HFFc6 (cell line): Measurements from ENCODE around the gene RNF208. TPM values are rescaled to one million over a fixed set of nuclear protein-coding genes. Genes with fewer than 3 reads are reported as not detected.

Source experiments
- DNase-seq: peaks from one replicate; pipeline ENCODE4 v3.0.0-alpha.2; 2018
- H3K27ac Mint-ChIP-seq: 2 replicates; pipeline ENCODE4 v1.8.0; 2020; ENCODE audit warnings: mild to moderate bottlenecking, mixed read lengths
- H3K27me3 Mint-ChIP-seq: 2 replicates; pipeline ENCODE4 v1.8.0; 2021; ENCODE audit warnings: mild to moderate bottlenecking, moderate library complexity, mixed read lengths; ENCODE audit not compliant: insufficient read depth
- H3K36me3 Mint-ChIP-seq: 2 replicates; pipeline ENCODE4 v1.8.0; 2021; ENCODE audit warnings: low read depth, mixed read lengths
- H3K4me1 Mint-ChIP-seq: 2 replicates; pipeline ENCODE4 v1.8.0; 2020; ENCODE audit warnings: low read depth, mixed read lengths
- H3K4me3 Mint-ChIP-seq: 2 replicates; pipeline ENCODE4 v1.8.0; 2020; ENCODE audit warnings: mild to moderate bottlenecking, moderate library complexity, mixed read lengths
- H3K9me3 Mint-ChIP-seq: 2 replicates; pipeline ENCODE4 v1.8.0; 2020; ENCODE audit warnings: mild to moderate bottlenecking, mixed read lengths
- CTCF ChIP-seq: fragments of 200-600 bp; sonication (generic); IDR thresholded peaks from 2 replicates; pipeline ENCODE4 v1.5.0; 2021; ENCODE audit warnings: antibody characterized with exemption, mild to moderate bottlenecking
- total RNA-seq, 6 experiments: library from RNA; stranded (reverse); fragmentation: NEBNext Ultra II Directional; extraction: Animal tissue kit (Norgen Biotek cat#: 25700); gene quantifications; 2 replicates in 1 of 6; 3 replicates in 5 of 6; pipeline ENCODE4 v1.2.3, GENCODE V29; 2021

Gene RNF208
- total RNA-seq, 6 experiments from 2014 or later = 2.5 to 3.8 (median 3.4) TPM

GRCh38 chr9:137171149-137171900 lies 50.7 kb downstream of the RNF208 start:
- Mint-ChIP-seq H3K9me3 (no peaks in the 10 kb centered on the region), H3K27ac (no peak overlapping the region), H3K36me3 (no peaks in the 10 kb centered on the region), H3K4me1 (no peaks in the 10 kb centered on the region), H3K4me3 (no peak overlapping the region), H3K27me3 (peaks cover 12% of the 10 kb centered on the region)
- TF ChIP-seq CTCF = no peak
- DNase-seq = no peak

- Mint-ChIP-seq H3K4me1 (no peaks in the 10 kb centered on the region), H3K36me3 (no peaks in the 10 kb centered on the region), H3K4me3 (no peak overlapping the region), H3K27me3 (peaks cover 12% of the 10 kb centered on the region), H3K27ac (no peak overlapping the region), H3K9me3 (no peaks in the 10 kb centered on the region)
- no peak for TF ChIP-seq CTCF
- no peak for DNase-seq
Observed at GRCh38 chr9:137170486-137171148, 51.4 kb downstream of the RNF208 start.

Other genes with a start within 250 kb of the RNF208 start
- not detected for gene PTGDS, start 244.7 kb downstream of the RNF208 start, total RNA-seq
- not detected for gene LCNL1, start 239.2 kb downstream of the RNF208 start, total RNA-seq
- 10 to 100 TPM; 26.0 to 42.6 (median 29.0) TPM for gene PAXX, start 229.8 kb downstream of the RNF208 start, total RNA-seq
- gene CLIC3, start 225.7 kb downstream of the RNF208 start, total RNA-seq = 10 to 100 TPM in 2 of 6 experiments, 1 to 10 TPM in 4; 2.7 to 14.6 (median 4.0) TPM
- gene ABCA2, start 194.0 kb downstream of the RNF208 start, total RNA-seq = 10 to 100 TPM; 18.3 to 36.3 (median 23.6) TPM
- gene FUT7, start 190.2 kb downstream of the RNF208 start, total RNA-seq = not detected
- gene NPDC1, start 176.1 kb downstream of the RNF208 start, total RNA-seq = 100 to 1,000 TPM; 112 to 197 (median 119) TPM
- gene ENTPD2, start 168.2 kb downstream of the RNF208 start, total RNA-seq = under 1 TPM in 3 of 6 experiments, not detected in 3; 0.12 to 0.28 (median 0.16) TPM
- gene SAPCD2, start 151.7 kb downstream of the RNF208 start, total RNA-seq = 10 to 100 TPM in 5 of 6 experiments, 1 to 10 TPM in 1; 7.7 to 14.8 (median 11.3) TPM
- 10 to 100 TPM in 5 of 6 experiments, 1 to 10 TPM in 1; 9.4 to 13.1 (median 10.6) TPM for gene UAP1L1, start 144.7 kb downstream of the RNF208 start, total RNA-seq
- 10 to 100 TPM; 70.1 to 90.2 (median 77.6) TPM for gene MAN1B1, start 135.3 kb downstream of the RNF208 start, total RNA-seq
- 10 to 100 TPM; 47.5 to 90.2 (median 51.1) TPM for gene DPP7, start 107.5 kb downstream of the RNF208 start, total RNA-seq
- 1 to 10 TPM in 1 of 6 experiments, under 1 TPM in 2, not detected in 3; 0.51 to 1.1 (median 0.66) TPM for gene GRIN1, start 83.1 kb downstream of the RNF208 start, total RNA-seq
- not detected for gene LRRC26, start 52.2 kb downstream of the RNF208 start, total RNA-seq
- gene TMEM210, start 50.2 kb downstream of the RNF208 start, total RNA-seq = not detected
- 10 to 100 TPM; 34.8 to 41.5 (median 37.4) TPM for gene ANAPC2, start 33.7 kb downstream of the RNF208 start, total RNA-seq
- gene SSNA1, start 33.6 kb downstream of the RNF208 start, total RNA-seq = 10 to 100 TPM; 76.7 to 82.8 (median 82.1) TPM
- gene TPRN, start 21.5 kb downstream of the RNF208 start, total RNA-seq = 10 to 100 TPM in 4 of 6 experiments, 1 to 10 TPM in 2; 9.9 to 18.1 (median 13.3) TPM
- gene TMEM203, start 16.6 kb downstream of the RNF208 start, total RNA-seq = 10 to 100 TPM; 38.7 to 47.4 (median 40.1) TPM
- gene NDOR1, start 16.5 kb downstream of the RNF208 start, total RNA-seq = 10 to 100 TPM; 13.1 to 17.3 (median 16.6) TPM
- under 1 TPM; 0.41 to 0.97 (median 0.68) TPM for gene CYSRT1, start 2.9 kb upstream of the RNF208 start, total RNA-seq
- gene RNF224, start 5.3 kb upstream of the RNF208 start, total RNA-seq = not detected
- gene SLC34A3, start 8.7 kb upstream of the RNF208 start, total RNA-seq = not detected
- gene TUBB4B, start 19.0 kb upstream of the RNF208 start, total RNA-seq = 100 to 1,000 TPM; 415 to 760 (median 681) TPM
- not detected for gene STPG3, start 29.0 kb upstream of the RNF208 start, total RNA-seq
- 10 to 100 TPM; 48.5 to 59.9 (median 52.7) TPM for gene NELFB, start 33.1 kb upstream of the RNF208 start, total RNA-seq
- 10 to 100 TPM; 58.4 to 76.2 (median 62.2) TPM for gene TOR4A, start 55.5 kb upstream of the RNF208 start, total RNA-seq
- gene NRARP, start 80.0 kb upstream of the RNF208 start, total RNA-seq = under 1 TPM in 5 of 6 experiments, not detected in 1; 0.09 to 0.36 (median 0.17) TPM
- 10 to 100 TPM in 1 of 6 experiments, 1 to 10 TPM in 5; 6.4 to 10.6 (median 8.7) TPM for gene EXD3, start 200.9 kb upstream of the RNF208 start, total RNA-seq
- under 1 TPM in 5 of 6 experiments, not detected in 1; 0.09 to 0.36 (median 0.20) TPM for gene NOXA1, start 201.2 kb upstream of the RNF208 start, total RNA-seq
- gene ENTPD8, start 219.1 kb upstream of the RNF208 start, total RNA-seq = not detected
- 10 to 100 TPM; 24.3 to 29.9 (median 26.4) TPM for gene NSMF, start 237.1 kb upstream of the RNF208 start, total RNA-seq